K562 (cell line): ENCODE data around the gene QPRT. TPM values are rescaled to one million over a fixed set of nuclear protein-coding genes. Genes with fewer than 3 reads are reported as not detected.
A peak's percentile ranks its signal among the peaks of the same experiment; 100 is the strongest.
"Not testable (repeated sequence)": the region's sequence is repeated elsewhere in the genome, so short reads cannot be mapped to it uniquely, and the experiment has no call there.

Source experiments
- ATF1 ChIP-seq, 2 experiments: fragments of 450-650 bp in 1 of 2; IDR thresholded peaks; 2 replicates each; pipeline ENCODE4 v1.6.1; 2016; ENCODE audit warnings: missing compliant biosample characterization in 1 of 2, missing genetic modification characterization in 1 of 2
- CHD4 ChIP-seq: fragments of 200-600 bp; sonication (generic); IDR thresholded peaks from 3 replicates; pipeline ENCODE4 v1.6.1; 2012; ENCODE audit warnings: low read depth, mild to moderate bottlenecking, mixed read lengths, low read length, inconsistent platforms; ENCODE audit not compliant: insufficient read depth, insufficient replicate concordance, poor library complexity, severe bottlenecking
- CTBP1 ChIP-seq: fragments of 450-650 bp; IDR thresholded peaks from 2 replicates; pipeline ENCODE4 v1.6.1; 2016; ENCODE audit warnings: borderline replicate concordance
- DMBX1 ChIP-seq: fragments of 250-450 bp; sonication (Bioruptor Pico); IDR thresholded peaks from 2 replicates; pipeline ENCODE4 v1.8.0; 2022; ENCODE audit warnings: inconsistent platforms, mild to moderate bottlenecking, moderate library complexity, borderline replicate concordance
- ETV5 ChIP-seq: sonication (generic); formaldehyde crosslinking; IDR thresholded peaks from 2 replicates; pipeline ENCODE4 v1.4.0; 2020; ENCODE audit warnings: low read depth, mild to moderate bottlenecking, missing genetic modification reagents
- FOXM1 ChIP-seq, 2 experiments: fragments of 450-650 bp in 1 of 2; sonication (generic) in 1 of 2; formaldehyde crosslinking in 1 of 2; IDR thresholded peaks; 2 replicates each; pipeline versions ENCODE4 v1.6.1 to v1.9.0; 2017 to 2022; ENCODE audit warnings: low read depth in 2 of 2, mild to moderate bottlenecking in 2 of 2, missing genetic modification reagents in 1 of 2, moderate library complexity in 1 of 2
- HDAC2 ChIP-seq: fragments of 450-650 bp; IDR thresholded peaks from 2 replicates; pipeline ENCODE4 v1.6.1; 2016; ENCODE audit warnings: mild to moderate bottlenecking
- HMBOX1 ChIP-seq: sonication (generic); IDR thresholded peaks from 2 replicates; pipeline ENCODE4 v1.6.1; 2016
- ID3 ChIP-seq, 2 experiments: fragments of 250-450 bp in 1 of 2; fragments of 450-650 bp in 1 of 2; sonication (Bioruptor Pico) in 1 of 2; IDR thresholded peaks; 2 replicates each; pipeline versions ENCODE4 v1.6.1 to v1.8.0; 2016 to 2021; ENCODE audit warnings: mild to moderate bottlenecking in 2 of 2, moderate library complexity in 2 of 2, missing compliant biosample characterization in 1 of 2, missing genetic modification characterization in 1 of 2
- RNF2 ChIP-seq: sonication (generic); IDR thresholded peaks from 2 replicates; pipeline ENCODE4 v1.6.1; 2016
- SIN3A ChIP-seq, 2 experiments: fragments of 150-350 bp in 1 of 2; IDR thresholded peaks; 2 replicates each; pipeline ENCODE4 v1.6.1; 2011 to 2016; ENCODE audit warnings: borderline replicate concordance in 2 of 2, low read depth in 2 of 2, low read length in 2 of 2, mild to moderate bottlenecking in 2 of 2, moderate library complexity in 2 of 2; ENCODE audit not compliant: control insufficient read depth in 1 of 2
- TEAD4 ChIP-seq, 2 experiments: sonication (generic) in 1 of 2; formaldehyde crosslinking in 1 of 2; IDR thresholded peaks; 2 replicates each; pipeline versions ENCODE4 v1.6.1 to v1.8.0; 2012 to 2022; ENCODE audit warnings: borderline replicate concordance in 1 of 2, inconsistent platforms in 1 of 2, low read length in 1 of 2, mild to moderate bottlenecking in 1 of 2, missing genetic modification reagents in 1 of 2
- TRIM24 ChIP-seq, 2 experiments: fragments of 450-650 bp; IDR thresholded peaks; 2 replicates each; pipeline ENCODE4 v1.6.1; 2016
- TRIM28 ChIP-seq: fragments of 450-650 bp; IDR thresholded peaks from 2 replicates; pipeline ENCODE4 v1.6.1; 2017
- polyA plus RNA-seq, 8 experiments: library from polyadenylated mRNA; depleted of rRNA in 4 of 8; stranded (reverse) in 5 of 8; unstranded in 3 of 8; fragments of >200 nt; fragmentation: Nextera tagmentation in 2 of 8; fragmentation: Illumina TruSeq in 1 of 8; extraction: Ambion mirVana in 2 of 8; extraction: Trizol in 1 of 8; gene quantifications; 2 replicates each; pipeline versions ENCODE4 v1.2.1 to v1.2.3, GENCODE V29; 2011 to 2014; ENCODE audit warnings: inconsistent platforms in 1 of 8, missing spikeins in 1 of 8
- total RNA-seq, 7 experiments: library from RNA; depleted of rRNA in 6 of 7; stranded (reverse); fragments of >200 nt in 6 of 7; fragmentation: Illumina TruSeq in 2 of 7; extraction: Trizol in 2 of 7; gene quantifications; 2 replicates each; pipeline versions ENCODE4 v1.2.1 to v1.2.3, GENCODE V29; 2011 to 2021; ENCODE audit warnings: low replicate concordance in 1 of 7
- TF ChIP-seq, protein P1 (sequence below): fragments of 200-800 bp; sonication (Bioruptor generic); IDR thresholded peaks from 2 replicates; pipeline ENCODE4 v1.6.1; 2017; ENCODE audit warnings: missing genetic modification characterization, missing compliant biosample characterization
- TF ChIP-seq, protein P2 (sequence below), 2 experiments: fragments of 450-650 bp; conservative IDR thresholded peaks; 2 replicates each; pipeline ENCODE4 v1.6.1; 2017; ENCODE audit warnings: mild to moderate bottlenecking in 2 of 2, moderate library complexity in 2 of 2
- TF ChIP-seq, protein P3 (sequence below): sonication (generic); formaldehyde crosslinking; IDR thresholded peaks from 2 replicates; pipeline ENCODE4 v1.8.1; 2023; ENCODE audit warnings: mild to moderate bottlenecking, missing genetic modification reagents

The QPRT gene
- total and polyA plus RNA-seq, 9 of the 15 experiments (the other 6 are each of a cell fraction or from before 2014, with no cell fraction given) = 7.7 to 112 (median 64.1) TPM

- TF ChIP-seq CHD4 (peak; percentile 47), RNF2 (peak; percentile 52; the same call in 1 of the 2 replicates), TRIM24 (IDR thresholded peaks at IDR 0.05) (peak; percentile 55 to 83), FOXM1 (IDR thresholded peaks at IDR 0.05; ENCODE audit: low read depth) (peak; percentile 38; the same call in 1 of the 2 replicates), HDAC2 (peak; percentile 83; the same call in 1 of the 2 replicates), CTBP1 (0 out of 2 replicates have a peak, but pooled peaks have one; percentile 32), TRIM28 (0 out of 2 replicates have a peak, but pooled peaks have one; percentile 20), HMBOX1 (peak; percentile 73), ETV5 (CRISPR knock-in tag) (peak; percentile 58; the same call in 1 of the 2 replicates), SIN3A (IDR thresholded peaks at IDR 0.05; ENCODE audit: borderline replicate concordance in 2 of 2, control insufficient read depth in 1 of 2, low read depth in 2 of 2, low read length in 2 of 2) (0 out of 4 replicates have a peak, but pooled peaks of 1 of the 2 experiments have one; percentile 48), ATF1 (tag; IDR thresholded peaks at IDR 0.05) (peak; percentile 49; the same call in 1 of the 2 replicates), TEAD4 (IDR thresholded peaks at IDR 0.05; ENCODE audit: low read length) (peak; percentile 75), ID3 (tag; IDR thresholded peaks at IDR 0.05) (peak; percentile 57; the same call in 1 of the 2 replicates), DMBX1 (CRISPR knock-in tag) (peak; percentile 59; the same call in 1 of the 2 replicates)
- TF ChIP-seq, protein P1, sequence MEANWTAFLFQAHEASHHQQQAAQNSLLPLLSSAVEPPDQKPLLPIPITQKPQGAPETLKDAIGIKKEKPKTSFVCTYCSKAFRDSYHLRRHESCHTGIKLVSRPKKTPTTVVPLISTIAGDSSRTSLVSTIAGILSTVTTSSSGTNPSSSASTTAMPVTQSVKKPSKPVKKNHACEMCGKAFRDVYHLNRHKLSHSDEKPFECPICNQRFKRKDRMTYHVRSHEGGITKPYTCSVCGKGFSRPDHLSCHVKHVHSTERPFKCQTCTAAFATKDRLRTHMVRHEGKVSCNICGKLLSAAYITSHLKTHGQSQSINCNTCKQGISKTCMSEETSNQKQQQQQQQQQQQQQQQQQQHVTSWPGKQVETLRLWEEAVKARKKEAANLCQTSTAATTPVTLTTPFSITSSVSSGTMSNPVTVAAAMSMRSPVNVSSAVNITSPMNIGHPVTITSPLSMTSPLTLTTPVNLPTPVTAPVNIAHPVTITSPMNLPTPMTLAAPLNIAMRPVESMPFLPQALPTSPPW (CRISPR knock-in tag) = 0 out of 2 replicates have a peak, but pooled peaks have one; percentile 9
- not testable (repeated sequence) for TF ChIP-seq FOXM1 (CRISPR knock-in tag; IDR thresholded peaks at IDR 0.05; ENCODE audit: low read depth); ATF1 (CRISPR knock-in tag; IDR thresholded peaks at IDR 0.05); TEAD4 (CRISPR knock-in tag; IDR thresholded peaks at IDR 0.05; ENCODE audit: borderline replicate concordance); ID3 (CRISPR knock-in tag; IDR thresholded peaks at IDR 0.05)
- TF ChIP-seq, protein P2, sequence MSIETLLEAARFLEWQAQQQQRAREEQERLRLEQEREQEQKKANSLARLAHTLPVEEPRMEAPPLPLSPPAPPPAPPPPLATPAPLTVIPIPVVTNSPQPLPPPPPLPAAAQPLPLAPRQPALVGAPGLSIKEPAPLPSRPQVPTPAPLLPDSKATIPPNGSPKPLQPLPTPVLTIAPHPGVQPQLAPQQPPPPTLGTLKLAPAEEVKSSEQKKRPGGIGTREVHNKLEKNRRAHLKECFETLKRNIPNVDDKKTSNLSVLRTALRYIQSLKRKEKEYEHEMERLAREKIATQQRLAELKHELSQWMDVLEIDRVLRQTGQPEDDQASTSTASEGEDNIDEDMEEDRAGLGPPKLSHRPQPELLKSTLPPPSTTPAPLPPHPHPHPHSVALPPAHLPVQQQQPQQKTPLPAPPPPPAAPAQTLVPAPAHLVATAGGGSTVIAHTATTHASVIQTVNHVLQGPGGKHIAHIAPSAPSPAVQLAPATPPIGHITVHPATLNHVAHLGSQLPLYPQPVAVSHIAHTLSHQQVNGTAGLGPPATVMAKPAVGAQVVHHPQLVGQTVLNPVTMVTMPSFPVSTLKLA (conservative IDR thresholded peaks at IDR 0.05) = peak; percentile 52 to 60; a peak in 3 of 4 replicates
- TF ChIP-seq, protein P3, sequence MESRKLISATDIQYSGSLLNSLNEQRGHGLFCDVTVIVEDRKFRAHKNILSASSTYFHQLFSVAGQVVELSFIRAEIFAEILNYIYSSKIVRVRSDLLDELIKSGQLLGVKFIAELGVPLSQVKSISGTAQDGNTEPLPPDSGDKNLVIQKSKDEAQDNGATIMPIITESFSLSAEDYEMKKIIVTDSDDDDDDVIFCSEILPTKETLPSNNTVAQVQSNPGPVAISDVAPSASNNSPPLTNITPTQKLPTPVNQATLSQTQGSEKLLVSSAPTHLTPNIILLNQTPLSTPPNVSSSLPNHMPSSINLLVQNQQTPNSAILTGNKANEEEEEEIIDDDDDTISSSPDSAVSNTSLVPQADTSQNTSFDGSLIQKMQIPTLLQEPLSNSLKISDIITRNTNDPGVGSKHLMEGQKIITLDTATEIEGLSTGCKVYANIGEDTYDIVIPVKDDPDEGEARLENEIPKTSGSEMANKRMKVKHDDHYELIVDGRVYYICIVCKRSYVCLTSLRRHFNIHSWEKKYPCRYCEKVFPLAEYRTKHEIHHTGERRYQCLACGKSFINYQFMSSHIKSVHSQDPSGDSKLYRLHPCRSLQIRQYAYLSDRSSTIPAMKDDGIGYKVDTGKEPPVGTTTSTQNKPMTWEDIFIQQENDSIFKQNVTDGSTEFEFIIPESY (CRISPR knock-in tag) = peak; percentile 98
Observed at GRCh38 chr16:29689490-29690351, 10.7 kb downstream of the QPRT start (continued).
